ENCODE measurements around the gene ANKRD26. TPM values are rescaled to one million over a fixed set of nuclear protein-coding genes. Genes with fewer than 3 reads are reported as not detected.

The ANKRD26 gene
- polyA plus RNA-seq, 2 of the 4 experiments (the other 2 are of a cell fraction), result 4.0 to 4.1 TPM

DNA sequence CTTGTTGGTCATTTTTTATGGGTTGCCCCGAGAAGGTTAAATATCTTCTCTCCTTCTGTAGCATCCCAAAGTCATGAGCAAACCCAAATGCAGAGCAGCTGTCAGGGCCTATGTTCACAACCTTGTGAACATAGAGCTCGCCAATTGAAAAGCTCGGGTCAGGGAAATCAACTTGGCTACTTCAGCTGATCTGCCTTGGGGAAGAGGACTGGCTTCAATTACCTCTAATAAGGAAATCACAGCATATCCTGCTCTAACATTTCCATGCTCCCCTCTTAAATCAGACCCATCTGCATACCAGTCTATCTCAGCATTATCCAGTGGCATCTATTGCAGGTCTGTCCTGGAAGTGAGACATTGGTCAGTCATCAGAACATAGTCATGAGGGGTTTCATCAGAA lies 105.6 kb downstream of the ANKRD26 start:
- CTCF ChIA-PET, result no interaction called here
- no peak for FAIRE-seq
- H3K9me3 ChIP-seq, result no peaks in the 10 kb centered on the region

DNA sequence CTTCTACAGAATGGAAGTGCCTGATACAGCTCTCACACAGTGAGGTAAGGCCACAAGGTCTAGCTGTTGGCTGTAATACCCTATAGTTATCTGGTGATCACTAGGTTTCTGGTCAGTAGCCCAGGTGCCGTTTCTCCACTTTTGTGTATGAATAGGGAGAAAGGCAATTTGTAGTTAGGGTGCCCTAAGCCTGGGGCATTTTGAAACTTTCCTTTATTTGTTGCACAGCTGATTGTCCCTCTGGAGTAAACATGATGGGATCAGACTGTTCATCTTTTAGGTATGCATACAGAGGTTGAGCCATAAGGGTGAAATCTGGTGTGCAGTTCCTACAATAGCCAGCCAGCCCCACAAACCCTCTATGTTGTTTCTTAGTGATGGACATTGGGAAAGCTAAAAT lies 112.4 kb downstream of the ANKRD26 start:
- H3K4me1 ChIP-seq, result no peaks in the 10 kb centered on the region
- no peak overlapping the region for H3K4me3 ChIP-seq
- DNase-seq (ENCODE audit: low read depth in 1 of 2, low spot score in 1 of 2) (no peak), FAIRE-seq (no peak), ATAC-seq (no peak; a peak in 1 of 6 replicates)
- CTCF ChIA-PET, result no interaction called here
- TF ChIP-seq REST (IDR thresholded peaks at IDR 0.05) (no peak), FOSB (CRISPR knock-in tag; IDR thresholded peaks at IDR 0.05) (no peak)
- POLR2A ChIA-PET, result no interaction called here
- H3K9me3 ChIP-seq, result no peaks in the 10 kb centered on the region
- WGBS (ENCODE audit: missing lambda C conversion rate), result 41% methylated on average over 1 of the region's 1 CpG
- H3K4me2 ChIP-seq, result no peak overlapping the region
- no peak overlapping the region for H3K27ac ChIP-seq

More for the DNA sequence above, 105.6 kb downstream of the ANKRD26 start:
- 92% methylated on average over 3 of the region's 3 CpGs for WGBS (ENCODE audit: missing lambda C conversion rate)
- POLR2A ChIA-PET, result no interaction called here
- DNase-seq (ENCODE audit: low read depth in 1 of 2, low spot score in 1 of 2) (no peak), ATAC-seq (no peak)
- H3K4me2 ChIP-seq, result no peak overlapping the region
- H3K27ac ChIP-seq, result no peak overlapping the region
- TF ChIP-seq KDM1A (IDR thresholded peaks at IDR 0.05; ENCODE audit: low read depth), result no peak
- no peak for TF ChIP-seq RCOR1 (IDR thresholded peaks at IDR 0.05; ENCODE audit: low read depth, low read length)
- no peak for TF ChIP-seq HOXA7 (CRISPR knock-in tag; IDR thresholded peaks at IDR 0.05)
- no peaks in the 10 kb centered on the region for H3K4me1 ChIP-seq
- H3K4me3 ChIP-seq, result no peak overlapping the region

DNA sequence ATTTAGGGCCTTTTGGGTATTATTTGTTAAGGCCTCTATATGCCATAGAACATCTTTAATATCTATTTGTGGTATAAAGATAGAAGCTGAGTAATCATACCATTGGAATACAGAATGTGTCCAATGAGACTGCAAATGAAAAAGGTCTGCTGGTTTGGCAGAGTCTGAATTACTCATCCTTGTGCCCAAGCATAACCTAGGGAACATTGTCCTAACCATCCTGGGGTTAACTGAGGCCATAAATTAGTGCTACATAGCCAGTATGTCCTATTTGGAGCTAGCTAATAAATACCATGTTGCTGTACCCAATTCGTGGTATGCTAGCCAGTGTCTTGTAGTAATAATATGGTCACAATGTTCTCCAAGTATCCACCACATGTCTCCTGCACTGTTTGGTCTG lies 117.1 kb downstream of the ANKRD26 start:
- Histone ChIP-seq H3K4me3 (no peak overlapping the region), H3K4me1 (no peaks in the 10 kb centered on the region), H3K9me3 (no peaks in the 10 kb centered on the region), H3K4me2 (no peak overlapping the region), H3K27ac (no peak overlapping the region)
- CTCF ChIA-PET, result interaction anchor here (1.1 kb wide), 1 partner anchor 9 kb away, joined by 4 read pairs; no protein-coding TSS in a partner anchor
- no peak for FAIRE-seq
- TF ChIP-seq JUNB (IDR thresholded peaks at IDR 0.05) (no peak), JUN (IDR thresholded peaks at IDR 0.05) (no peak), TP53 (CRISPR knock-in tag; IDR thresholded peaks at IDR 0.05) (no peak), ZSCAN20 (CRISPR knock-in tag; IDR thresholded peaks at IDR 0.05) (no peak), EHMT2 (IDR thresholded peaks at IDR 0.05; ENCODE audit: low read depth) (no peak), CEBPB (IDR thresholded peaks at IDR 0.05) (no peak), NFE2L2 (conservative IDR thresholded peaks at IDR 0.05; ENCODE audit: low read length) (no peak), MYC (IDR thresholded peaks at IDR 0.05; ENCODE audit: borderline replicate concordance, low read length) (no peak), FOXS1 (CRISPR knock-in tag; IDR thresholded peaks at IDR 0.05) (no peak), ZNF302 (CRISPR knock-in tag; IDR thresholded peaks at IDR 0.05) (no peak), ZC3H11A (IDR thresholded peaks at IDR 0.05) (no peak)
- TF ChIP-seq, protein P1, sequence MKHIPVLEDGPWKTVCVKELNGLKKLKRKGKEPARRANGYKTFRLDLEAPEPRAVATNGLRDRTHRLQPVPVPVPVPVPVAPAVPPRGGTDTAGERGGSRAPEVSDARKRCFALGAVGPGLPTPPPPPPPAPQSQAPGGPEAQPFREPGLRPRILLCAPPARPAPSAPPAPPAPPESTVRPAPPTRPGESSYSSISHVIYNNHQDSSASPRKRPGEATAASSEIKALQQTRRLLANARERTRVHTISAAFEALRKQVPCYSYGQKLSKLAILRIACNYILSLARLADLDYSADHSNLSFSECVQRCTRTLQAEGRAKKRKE (CRISPR knock-in tag; IDR thresholded peaks at IDR 0.05; ENCODE audit: low read depth), result no peak
- TF ChIP-seq, protein P2, sequence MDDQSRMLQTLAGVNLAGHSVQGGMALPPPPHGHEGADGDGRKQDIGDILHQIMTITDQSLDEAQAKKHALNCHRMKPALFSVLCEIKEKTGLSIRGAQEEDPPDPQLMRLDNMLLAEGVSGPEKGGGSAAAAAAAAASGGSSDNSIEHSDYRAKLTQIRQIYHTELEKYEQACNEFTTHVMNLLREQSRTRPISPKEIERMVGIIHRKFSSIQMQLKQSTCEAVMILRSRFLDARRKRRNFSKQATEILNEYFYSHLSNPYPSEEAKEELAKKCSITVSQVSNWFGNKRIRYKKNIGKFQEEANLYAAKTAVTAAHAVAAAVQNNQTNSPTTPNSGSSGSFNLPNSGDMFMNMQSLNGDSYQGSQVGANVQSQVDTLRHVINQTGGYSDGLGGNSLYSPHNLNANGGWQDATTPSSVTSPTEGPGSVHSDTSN (IDR thresholded peaks at IDR 0.05), result no peak
- 20% methylated on average over 1 of the region's 1 CpG for WGBS (ENCODE audit: missing lambda C conversion rate)
- ATAC-seq, result no peak
- POLR2A ChIA-PET, result no interaction called here
- no peak for DNase-seq (ENCODE audit: low read depth in 1 of 2, low spot score in 1 of 2)
